ENCODE measurements around the gene UMODL1. TPM values are rescaled to one million over a fixed set of nuclear protein-coding genes. Genes with fewer than 3 reads are reported as not detected.

UMODL1 gene, protein sequence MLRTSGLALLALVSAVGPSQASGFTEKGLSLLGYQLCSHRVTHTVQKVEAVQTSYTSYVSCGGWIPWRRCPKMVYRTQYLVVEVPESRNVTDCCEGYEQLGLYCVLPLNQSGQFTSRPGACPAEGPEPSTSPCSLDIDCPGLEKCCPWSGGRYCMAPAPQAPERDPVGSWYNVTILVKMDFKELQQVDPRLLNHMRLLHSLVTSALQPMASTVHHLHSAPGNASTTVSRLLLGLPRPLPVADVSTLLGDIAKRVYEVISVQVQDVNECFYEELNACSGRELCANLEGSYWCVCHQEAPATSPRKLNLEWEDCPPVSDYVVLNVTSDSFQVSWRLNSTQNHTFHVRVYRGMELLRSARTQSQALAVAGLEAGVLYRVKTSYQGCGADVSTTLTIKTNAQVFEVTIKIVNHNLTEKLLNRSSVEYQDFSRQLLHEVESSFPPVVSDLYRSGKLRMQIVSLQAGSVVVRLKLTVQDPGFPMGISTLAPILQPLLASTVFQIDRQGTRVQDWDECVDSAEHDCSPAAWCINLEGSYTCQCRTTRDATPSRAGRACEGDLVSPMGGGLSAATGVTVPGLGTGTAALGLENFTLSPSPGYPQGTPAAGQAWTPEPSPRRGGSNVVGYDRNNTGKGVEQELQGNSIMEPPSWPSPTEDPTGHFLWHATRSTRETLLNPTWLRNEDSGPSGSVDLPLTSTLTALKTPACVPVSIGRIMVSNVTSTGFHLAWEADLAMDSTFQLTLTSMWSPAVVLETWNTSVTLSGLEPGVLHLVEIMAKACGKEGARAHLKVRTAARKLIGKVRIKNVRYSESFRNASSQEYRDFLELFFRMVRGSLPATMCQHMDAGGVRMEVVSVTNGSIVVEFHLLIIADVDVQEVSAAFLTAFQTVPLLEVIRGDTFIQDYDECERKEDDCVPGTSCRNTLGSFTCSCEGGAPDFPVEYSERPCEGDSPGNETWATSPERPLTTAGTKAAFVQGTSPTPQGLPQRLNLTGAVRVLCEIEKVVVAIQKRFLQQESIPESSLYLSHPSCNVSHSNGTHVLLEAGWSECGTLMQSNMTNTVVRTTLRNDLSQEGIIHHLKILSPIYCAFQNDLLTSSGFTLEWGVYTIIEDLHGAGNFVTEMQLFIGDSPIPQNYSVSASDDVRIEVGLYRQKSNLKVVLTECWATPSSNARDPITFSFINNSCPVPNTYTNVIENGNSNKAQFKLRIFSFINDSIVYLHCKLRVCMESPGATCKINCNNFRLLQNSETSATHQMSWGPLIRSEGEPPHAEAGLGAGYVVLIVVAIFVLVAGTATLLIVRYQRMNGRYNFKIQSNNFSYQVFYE
- total RNA-seq (2022; extraction: Qiagen RNA extraction; ENCODE audit: low read depth), result not detected in 5 replicates

DNA sequence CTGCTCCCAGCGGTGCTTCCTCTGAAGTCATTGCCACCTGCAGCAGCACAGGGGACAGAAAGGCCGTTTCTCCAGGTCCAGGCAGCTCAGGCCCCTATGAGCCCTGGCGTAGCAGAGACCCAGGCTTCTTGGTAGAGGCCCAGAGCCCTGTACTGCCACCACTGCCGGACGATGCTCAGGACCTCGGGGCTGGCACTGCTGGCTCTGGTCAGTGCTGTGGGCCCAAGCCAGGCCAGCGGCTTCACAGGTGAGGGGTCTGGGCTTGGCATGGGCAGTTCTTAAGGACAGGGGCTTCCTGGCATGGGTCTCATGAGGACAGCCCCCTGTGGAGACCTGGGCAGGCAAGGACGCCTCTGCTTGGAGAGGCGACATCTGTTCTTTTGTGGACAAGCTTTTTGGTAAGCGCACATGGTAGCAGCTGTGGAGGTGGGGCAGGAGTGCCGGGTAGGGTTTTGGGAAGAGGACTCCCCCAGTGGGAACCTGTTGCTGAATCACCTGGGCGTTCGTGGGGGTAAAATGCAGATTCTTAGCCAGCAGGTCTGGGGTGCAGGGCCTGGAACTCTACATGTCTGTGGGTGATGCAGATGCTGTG lies at the start of gene UMODL1:
UMODL1 (plus strand) TSS at position 172 of the 592 bp plus-strand sequence; CDS start at position 172, 0 bp downstream.

Other genes starting within 250 kb of the UMODL1 start
- gene PRDM15, start 192.0 kb upstream of the UMODL1 start, total RNA-seq (2022; extraction: Qiagen RNA extraction; ENCODE audit: low read depth), result 3.2 to 4.2 TPM (median 3.6 TPM) in 5 replicates
- 10.8 to 12.0 TPM (median 11.0 TPM) in 5 replicates for gene C2CD2, start 117.3 kb upstream of the UMODL1 start, total RNA-seq (2022; extraction: Qiagen RNA extraction; ENCODE audit: low read depth)
- gene ZBTB21, start 61.0 kb upstream of the UMODL1 start, total RNA-seq (2022; extraction: Qiagen RNA extraction; ENCODE audit: low read depth), result 4.8 to 7.4 TPM (median 5.6 TPM) in 5 replicates
- gene ABCG1, start 147.8 kb downstream of the UMODL1 start, total RNA-seq (2022; extraction: Qiagen RNA extraction; ENCODE audit: low read depth), result 1.8 to 2.9 TPM (median 2.0 TPM) in 5 replicates
- gene TFF3, start 244.1 kb downstream of the UMODL1 start, total RNA-seq (2022; extraction: Qiagen RNA extraction; ENCODE audit: low read depth), result not detected in 5 replicates

All from A549 treated with CpdA at 1 μM for 4 hours (cell line).